T-helper 2 cell treated with Interferon-gamma antibody and Interleukin-4, amounts not matched to agents 5 μg/mL and 100 μg/mL, for 36 hours (primary cell): ENCODE measurements around the gene RPS28.

Experiments
- DNase-seq: peaks from one replicate; pipeline ENCODE4 v3.0.0; 2021; ENCODE audit warnings: low spot score
- H3K27ac Mint-ChIP-seq: one replicate; pipeline ENCODE4 v1.8.0; 2021; ENCODE audit warnings: mild to moderate bottlenecking, mixed read lengths
- H3K27me3 Mint-ChIP-seq: one replicate; pipeline ENCODE4 v1.8.0; 2021; ENCODE audit warnings: low read depth, mixed read lengths
- H3K36me3 Mint-ChIP-seq: one replicate; pipeline ENCODE4 v1.8.0; 2021; ENCODE audit warnings: low read depth, mixed read lengths
- H3K4me1 Mint-ChIP-seq: one replicate; pipeline ENCODE4 v1.8.0; 2021; ENCODE audit warnings: low read depth, mixed read lengths
- H3K4me3 Mint-ChIP-seq: one replicate; pipeline ENCODE4 v1.8.0; 2022; ENCODE audit warnings: mild to moderate bottlenecking, moderate library complexity, mixed read lengths
- H3K9me3 Mint-ChIP-seq: one replicate; pipeline ENCODE4 v1.8.0; 2021; ENCODE audit warnings: mixed read lengths

RPS28 gene

GRCh38 chr19:8366961-8367326 lies 45.6 kb downstream of the RPS28 start:
- H3K27ac Mint-ChIP-seq, result no peak overlapping the region
- H3K36me3 Mint-ChIP-seq, result no peaks in the 10 kb centered on the region
- no peak for DNase-seq
- peaks cover 16% of the 10 kb centered on the region for H3K4me1 Mint-ChIP-seq
- peaks cover 23% of the 10 kb centered on the region for H3K27me3 Mint-ChIP-seq
- no peaks in the 10 kb centered on the region for H3K9me3 Mint-ChIP-seq
- no peak overlapping the region for H3K4me3 Mint-ChIP-seq

DNA sequence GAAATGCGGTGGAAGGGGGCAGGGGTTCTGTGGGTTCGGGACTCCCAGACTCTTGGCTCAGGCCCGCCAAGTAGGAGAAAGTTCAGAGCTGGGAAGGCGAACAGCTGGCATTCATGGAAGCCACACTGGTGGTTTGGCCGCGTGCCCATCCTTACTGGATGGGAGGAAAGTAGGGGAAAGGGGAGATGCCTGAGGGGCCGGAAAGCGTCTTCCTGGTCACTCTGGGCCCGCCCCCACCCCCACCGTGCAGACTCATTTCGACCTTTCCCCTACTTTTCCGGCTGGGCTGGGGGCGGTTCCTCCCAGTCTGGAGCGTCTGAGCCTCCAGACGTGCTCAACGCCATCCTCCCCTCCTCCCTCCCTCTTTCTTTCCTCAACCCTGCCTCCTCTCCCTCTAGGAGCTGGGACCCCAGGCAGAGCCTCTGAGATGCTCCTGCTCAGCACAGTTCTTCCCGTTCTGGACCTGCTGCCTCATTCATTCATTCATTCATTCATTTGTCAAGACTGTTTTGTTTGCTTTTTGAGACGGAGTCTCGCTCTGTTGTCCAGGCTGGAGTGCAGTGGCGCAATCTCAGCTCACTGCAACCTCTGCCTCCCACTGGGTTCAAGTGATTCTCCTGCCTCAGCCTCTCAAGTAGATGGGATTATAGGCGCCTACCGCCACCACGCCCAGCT lies 46.2 kb downstream of the RPS28 start:
- H3K9me3 Mint-ChIP-seq, result no peaks in the 10 kb centered on the region
- H3K27ac Mint-ChIP-seq, result no peak overlapping the region
- H3K36me3 Mint-ChIP-seq, result no peaks in the 10 kb centered on the region
- peaks cover 11% of the 10 kb centered on the region for H3K4me1 Mint-ChIP-seq
- peaks cover 23% of the 10 kb centered on the region for H3K27me3 Mint-ChIP-seq
- H3K4me3 Mint-ChIP-seq, result no peak overlapping the region
- no peak for DNase-seq

- Mint-ChIP-seq H3K27ac (no peak overlapping the region), H3K4me1 (peaks cover 7% of the 10 kb centered on the region), H3K9me3 (no peaks in the 10 kb centered on the region), H3K36me3 (no peaks in the 10 kb centered on the region), H3K4me3 (no peak overlapping the region), H3K27me3 (peaks cover 16% of the 10 kb centered on the region)
- DNase-seq, result no peak
Measured at GRCh38 chr19:8370176-8371010, 49.1 kb downstream of the RPS28 start.

DNA sequence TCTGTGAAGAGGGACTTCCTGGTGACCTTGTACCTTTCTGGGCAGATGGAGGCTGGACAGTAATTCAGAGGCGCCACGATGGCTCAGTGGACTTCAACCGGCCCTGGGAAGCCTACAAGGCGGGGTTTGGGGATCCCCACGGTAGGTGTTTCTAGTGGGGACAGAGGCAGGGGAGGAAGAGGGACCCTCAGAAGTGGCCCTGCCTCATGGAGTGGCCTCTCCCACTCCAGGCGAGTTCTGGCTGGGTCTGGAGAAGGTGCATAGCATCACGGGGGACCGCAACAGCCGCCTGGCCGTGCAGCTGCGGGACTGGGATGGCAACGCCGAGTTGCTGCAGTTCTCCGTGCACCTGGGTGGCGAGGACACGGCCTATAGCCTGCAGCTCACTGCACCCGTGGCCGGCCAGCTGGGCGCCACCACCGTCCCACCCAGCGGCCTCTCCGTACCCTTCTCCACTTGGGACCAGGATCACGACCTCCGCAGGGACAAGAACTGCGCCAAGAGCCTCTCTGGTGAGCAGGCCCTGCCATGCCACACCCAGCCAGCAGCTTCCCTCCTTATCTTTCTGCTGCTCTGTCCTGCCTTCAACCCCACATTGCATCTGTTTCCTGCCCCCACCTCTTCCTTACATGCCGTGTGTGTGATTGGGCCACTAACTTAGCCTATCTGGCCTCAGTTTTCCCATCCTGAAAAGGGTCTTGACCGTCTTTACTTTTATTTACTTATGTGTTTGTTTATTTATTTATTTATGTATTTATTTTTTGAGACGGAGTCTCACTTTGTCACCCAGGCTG lies 49.9 kb downstream of the RPS28 start:
- Mint-ChIP-seq H3K9me3 (no peaks in the 10 kb centered on the region), H3K27ac (no peak overlapping the region), H3K27me3 (peaks cover 8% of the 10 kb centered on the region), H3K4me1 (peaks cover 7% of the 10 kb centered on the region), H3K4me3 (no peak overlapping the region), H3K36me3 (no peaks in the 10 kb centered on the region)
- no peak for DNase-seq
